Measurements from ENCODE around the gene CTAG1A.

GRCh38 chrX:154541589-154541895 is 43.4 kb upstream of the CTAG1A start:
- TF ChIP-seq CTCF (IDR thresholded peaks at IDR 0.05) (no peak), EP300 (IDR thresholded peaks at IDR 0.05; ENCODE audit: low read depth) (no peak)

Data from transverse colon (tissue), 3 donors.